Measurements from ENCODE around the gene NEMP1. TPM values are rescaled to one million over a fixed set of nuclear protein-coding genes. Genes with fewer than 3 reads are reported as not detected.

NEMP1 gene
- polyA plus RNA-seq, 1 donor (not counting 4 experiments of a cell fraction or from before 2014, with no cell fraction given) = 18.6 TPM

GRCh38 chr12:57099047-57099714 lies 20.6 kb upstream of the NEMP1 start:
- Histone ChIP-seq H3K9ac (ENCODE audit: control insufficient read depth, extremely low read depth, insufficient read depth, low read length) (no peak overlapping the region), H3K4me1 (ENCODE audit: control insufficient read depth, extremely low read depth, insufficient read depth, low read length) (peaks cover 27% of the 10 kb centered on the region), H2AFZ (ENCODE audit: control insufficient read depth, low read length) (no peak overlapping the region), H3K27ac (ENCODE audit: control insufficient read depth, insufficient read depth, low read length) (no peak overlapping the region), H3K27me3 (ENCODE audit: control insufficient read depth, extremely low read depth, insufficient read depth, low read length) (no peaks in the 10 kb centered on the region), H3K4me2 (ENCODE audit: control insufficient read depth, extremely low read depth, insufficient read depth, low read depth, low read length) (no peak overlapping the region), H3K36me3 (ENCODE audit: control insufficient read depth in 2 of 2, extremely low read depth in 1 of 2, insufficient read depth in 2 of 2, low read length in 2 of 2) (peaks cover 25 to 41% of the 10 kb centered on the region in 2 experiments), H3K9me3 (ENCODE audit: control insufficient read depth, low read depth, low read length) (no peaks in the 10 kb centered on the region), H3K79me2 (ENCODE audit: control insufficient read depth, insufficient read depth, low read length) (no peaks in the 10 kb centered on the region), H3K9me1 (ENCODE audit: control insufficient read depth, extremely low read depth, insufficient read depth, low read length) (peaks cover 4% of the 10 kb centered on the region), H3K4me3 (ENCODE audit: control insufficient read depth in 2 of 3, extremely low read depth in 1 of 3, insufficient read depth in 2 of 3, low read depth in 1 of 3, low read length in 3 of 3) (no peak overlapping the region), H4K20me1 (ENCODE audit: control insufficient read depth, extremely low read depth, insufficient read depth, low read length) (no peaks in the 10 kb centered on the region)
- no peak for TF ChIP-seq EZH2 (IDR thresholded peaks at IDR 0.05; ENCODE audit: low read length)
- TF ChIP-seq, protein P1, sequence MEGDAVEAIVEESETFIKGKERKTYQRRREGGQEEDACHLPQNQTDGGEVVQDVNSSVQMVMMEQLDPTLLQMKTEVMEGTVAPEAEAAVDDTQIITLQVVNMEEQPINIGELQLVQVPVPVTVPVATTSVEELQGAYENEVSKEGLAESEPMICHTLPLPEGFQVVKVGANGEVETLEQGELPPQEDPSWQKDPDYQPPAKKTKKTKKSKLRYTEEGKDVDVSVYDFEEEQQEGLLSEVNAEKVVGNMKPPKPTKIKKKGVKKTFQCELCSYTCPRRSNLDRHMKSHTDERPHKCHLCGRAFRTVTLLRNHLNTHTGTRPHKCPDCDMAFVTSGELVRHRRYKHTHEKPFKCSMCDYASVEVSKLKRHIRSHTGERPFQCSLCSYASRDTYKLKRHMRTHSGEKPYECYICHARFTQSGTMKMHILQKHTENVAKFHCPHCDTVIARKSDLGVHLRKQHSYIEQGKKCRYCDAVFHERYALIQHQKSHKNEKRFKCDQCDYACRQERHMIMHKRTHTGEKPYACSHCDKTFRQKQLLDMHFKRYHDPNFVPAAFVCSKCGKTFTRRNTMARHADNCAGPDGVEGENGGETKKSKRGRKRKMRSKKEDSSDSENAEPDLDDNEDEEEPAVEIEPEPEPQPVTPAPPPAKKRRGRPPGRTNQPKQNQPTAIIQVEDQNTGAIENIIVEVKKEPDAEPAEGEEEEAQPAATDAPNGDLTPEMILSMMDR (optimal IDR thresholded peaks at IDR 0.05 in 1 of 3, IDR thresholded peaks at IDR 0.05 in 1 of 3, conservative IDR thresholded peaks at IDR 0.05 in 1 of 3; ENCODE audit: extremely low read depth in 1 of 3, insufficient read depth in 2 of 3, low read length in 3 of 3) = no peak
- DNase-seq (ENCODE audit: low read depth, low spot score) = no peak
- dilution Hi-C loops (cut with MboI; ENCODE audit: extremely low pct_ligation_motif_present, low sequenced_read_pairs) = no loop called here
- FAIRE-seq = no peak

- peaks cover 32% of the 10 kb centered on the region for H3K4me1 ChIP-seq (ENCODE audit: control insufficient read depth, extremely low read depth, insufficient read depth, low read length)
- H2AFZ ChIP-seq (ENCODE audit: control insufficient read depth, low read length) = no peak overlapping the region
- H3K9me3 ChIP-seq (ENCODE audit: control insufficient read depth, low read depth, low read length) = no peaks in the 10 kb centered on the region
- no peaks in the 10 kb centered on the region for H3K27me3 ChIP-seq (ENCODE audit: control insufficient read depth, extremely low read depth, insufficient read depth, low read length)
- no peak for TF ChIP-seq EZH2 (IDR thresholded peaks at IDR 0.05; ENCODE audit: low read length)
- TF ChIP-seq, protein P1 (optimal IDR thresholded peaks at IDR 0.05 in 1 of 3, IDR thresholded peaks at IDR 0.05 in 1 of 3, conservative IDR thresholded peaks at IDR 0.05 in 1 of 3; ENCODE audit: extremely low read depth in 1 of 3, insufficient read depth in 2 of 3, low read length in 3 of 3) = no peak
- H3K27ac ChIP-seq (ENCODE audit: control insufficient read depth, insufficient read depth, low read length) = no peak overlapping the region
- DNase-seq (ENCODE audit: low read depth, low spot score) (no peak), FAIRE-seq (no peak)
- no peak overlapping the region for H3K9ac ChIP-seq (ENCODE audit: control insufficient read depth, extremely low read depth, insufficient read depth, low read length)
- dilution Hi-C loops (cut with MboI; ENCODE audit: extremely low pct_ligation_motif_present, low sequenced_read_pairs) = no loop called here
- H4K20me1 ChIP-seq (ENCODE audit: control insufficient read depth, extremely low read depth, insufficient read depth, low read length) = no peaks in the 10 kb centered on the region
- H3K79me2 ChIP-seq (ENCODE audit: control insufficient read depth, insufficient read depth, low read length) = no peaks in the 10 kb centered on the region
- H3K9me1 ChIP-seq (ENCODE audit: control insufficient read depth, extremely low read depth, insufficient read depth, low read length) = peaks cover 4% of the 10 kb centered on the region
- H3K4me3 ChIP-seq (ENCODE audit: control insufficient read depth in 2 of 3, extremely low read depth in 1 of 3, insufficient read depth in 2 of 3, low read depth in 1 of 3, low read length in 3 of 3) = no peak overlapping the region
- H3K36me3 ChIP-seq (ENCODE audit: control insufficient read depth in 2 of 2, extremely low read depth in 1 of 2, insufficient read depth in 2 of 2, low read length in 2 of 2) = peaks cover 21 to 35% of the 10 kb centered on the region in 2 experiments
- H3K4me2 ChIP-seq (ENCODE audit: control insufficient read depth, extremely low read depth, insufficient read depth, low read depth, low read length) = no peak overlapping the region
Measured at GRCh38 chr12:57098546-57098945, 20.0 kb upstream of the NEMP1 start.
